GM12891 (cell line): Measurements from ENCODE around the gene MAGEA12.
"Not testable (repeated sequence)": the region's sequence is repeated elsewhere in the genome, so short reads cannot be mapped to it uniquely, and the experiment has no call there.

Source experiments
- PAX5 ChIP-seq: IDR thresholded peaks from 2 replicates; pipeline ENCODE4 v1.6.1; 2011; ENCODE audit warnings: low read length, moderate library complexity, mild to moderate bottlenecking; ENCODE audit not compliant: insufficient read depth, severe bottlenecking
- POLR2A ChIP-seq: IDR thresholded peaks from 2 replicates; pipeline ENCODE4 v1.6.1; 2011; ENCODE audit warnings: low read depth, low read length, control low read depth
- POLR2AphosphoS5 ChIP-seq: IDR thresholded peaks from 2 replicates; pipeline ENCODE4 v1.6.1; 2011; ENCODE audit warnings: low read depth, low read length, control low read depth
- SPI1 ChIP-seq: IDR thresholded peaks from 2 replicates; pipeline ENCODE4 v1.6.1; 2011; ENCODE audit warnings: low read depth, low read length, control low read depth
- TAF1 ChIP-seq: IDR thresholded peaks from 2 replicates; pipeline ENCODE4 v1.6.1; 2011; ENCODE audit warnings: low read depth, low read length, control low read depth

GRCh38 chrX:152769549-152770289, 36.2 kb downstream of the MAGEA12 start, which contains the start of gene MAGEA6:
- TF ChIP-seq POLR2AphosphoS5, TAF1, POLR2A, PAX5, SPI1: not testable (repeated sequence)
